GM21515 (cell line): ENCODE measurements around the gene TUFT1.
"Not testable (repeated sequence)": the region's sequence is repeated elsewhere in the genome, so short reads cannot be mapped to it uniquely, and the experiment has no call there.

Experiments
- ATAC-seq: cut with Tn5 transposase; IDR thresholded peaks from one replicate; pipeline ENCODE4 v1.9.1; 2021; ENCODE audit not compliant: unreplicated experiment

Gene TUFT1

DNA sequence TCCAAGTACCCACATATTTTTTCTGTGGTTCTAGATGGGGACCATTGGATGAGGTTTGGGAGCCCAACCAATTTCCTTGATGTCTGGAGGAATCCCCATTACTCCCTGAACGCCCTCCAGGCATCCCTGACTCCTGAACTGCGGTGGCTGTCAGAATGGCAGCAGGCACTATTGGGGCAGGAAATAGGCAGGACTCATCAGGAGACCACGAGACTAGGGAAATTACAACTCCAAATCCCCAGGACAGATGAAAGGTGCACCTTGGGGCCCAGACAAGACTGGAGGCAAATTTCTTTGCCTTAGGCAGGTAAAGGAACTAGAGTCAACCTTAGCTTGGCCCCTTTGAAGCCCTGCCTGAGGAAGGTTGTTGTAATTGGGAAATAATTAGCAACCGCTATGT lies 27.8 kb upstream of the TUFT1 start:
- ATAC-seq = no peak

DNA sequence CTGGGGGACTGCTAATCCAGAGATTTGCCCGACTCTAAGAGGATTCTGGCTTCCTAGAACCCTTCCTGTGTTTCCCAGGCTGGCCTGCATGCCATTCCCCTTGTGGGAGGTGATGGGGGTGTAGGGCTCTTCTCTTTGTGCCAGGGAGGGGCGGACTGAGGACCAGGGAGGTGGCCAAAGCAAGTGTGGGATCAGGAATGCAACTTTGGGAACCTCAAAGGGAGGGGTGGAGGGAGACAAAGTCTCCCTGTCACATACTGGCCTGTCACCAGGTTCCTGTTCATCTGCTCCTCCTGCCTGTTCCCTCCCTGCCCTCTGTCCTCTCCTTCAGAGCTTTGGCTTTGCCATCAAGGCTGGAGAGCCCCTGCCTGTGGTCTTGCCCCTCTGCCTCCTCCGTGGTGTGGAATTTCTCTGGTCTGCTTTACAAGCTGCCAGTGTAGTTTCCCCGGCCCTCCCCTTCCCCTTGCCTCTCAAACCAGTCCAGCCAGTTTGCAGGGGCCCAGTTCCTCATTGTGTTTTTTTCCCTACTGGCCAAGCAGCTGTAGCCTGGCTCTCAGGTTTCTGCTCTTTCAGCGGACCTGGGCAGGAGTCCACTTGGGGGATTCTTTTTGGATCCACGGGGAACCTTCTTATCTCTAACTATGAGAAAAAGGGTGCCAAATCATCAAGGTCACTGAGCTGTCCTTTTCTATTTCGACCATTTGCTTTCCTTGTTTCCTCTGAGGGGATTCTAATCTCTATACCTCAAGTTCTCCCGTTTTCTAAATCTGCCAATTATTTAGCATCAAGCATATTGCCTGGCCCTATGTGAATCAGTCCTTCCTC lies 27.1 kb upstream of the TUFT1 start:
- no peak for ATAC-seq

DNA sequence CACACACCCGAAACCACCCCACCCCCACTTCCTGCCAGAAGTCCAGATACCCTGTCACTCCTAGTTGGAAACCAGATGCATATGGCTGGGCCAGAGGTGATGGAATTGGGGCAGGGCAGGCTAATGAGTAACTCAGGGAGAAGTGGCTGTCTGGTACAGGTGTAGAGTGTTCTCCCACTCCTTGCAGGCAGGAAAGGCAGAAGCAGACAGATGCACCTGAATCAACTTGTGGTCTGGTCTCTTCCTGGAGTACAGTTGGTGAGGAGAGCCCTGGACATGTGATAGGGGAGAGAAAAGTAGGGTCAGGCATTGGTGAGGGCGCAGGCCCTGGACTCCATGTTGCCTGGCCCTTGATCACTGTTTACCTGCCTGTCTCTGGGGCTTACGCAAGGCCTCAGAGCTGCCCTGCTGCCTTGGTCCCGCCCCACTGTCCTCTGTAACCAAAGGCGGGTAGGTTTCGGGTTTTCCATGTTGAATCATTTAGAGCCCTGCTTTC lies 26.4 kb upstream of the TUFT1 start:
- no peak for ATAC-seq

DNA sequence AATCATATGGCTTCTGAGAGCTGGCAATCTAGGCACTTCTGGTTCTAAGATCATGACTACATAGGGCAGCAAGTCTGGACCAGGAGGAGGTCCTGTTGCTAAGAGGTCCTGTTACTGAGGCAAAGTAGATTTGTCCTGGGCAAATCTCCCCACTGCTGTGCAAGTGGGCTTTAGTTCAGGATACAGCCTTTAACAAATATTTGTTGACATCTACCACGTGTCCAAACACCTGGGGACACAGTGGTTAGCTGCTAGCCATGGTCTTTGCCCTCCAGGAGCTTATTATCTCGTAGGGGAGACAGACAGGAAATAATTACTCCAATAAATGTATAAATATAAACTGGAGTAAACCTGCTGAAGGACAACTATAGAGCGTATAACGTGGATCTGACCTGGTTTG lies 25.7 kb upstream of the TUFT1 start:
- no peak for ATAC-seq

DNA sequence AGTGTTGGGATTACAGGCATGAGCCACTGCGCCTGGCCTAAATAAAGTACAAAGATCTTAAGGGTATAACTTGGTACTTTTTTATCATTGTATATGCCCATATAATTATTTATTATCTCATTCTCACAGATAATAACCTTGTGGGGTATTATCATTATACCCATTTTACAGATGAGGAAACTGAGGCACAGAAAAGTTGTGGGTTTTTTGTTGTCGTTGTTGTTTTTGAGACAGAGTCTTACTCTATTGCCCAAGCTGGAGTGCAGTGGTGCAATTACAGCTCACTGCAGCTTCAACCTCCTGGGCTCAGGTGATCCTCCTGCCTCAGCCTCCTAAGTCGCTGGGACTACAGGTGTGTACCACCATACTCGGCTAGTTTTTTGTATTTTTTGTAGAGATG lies 24.8 kb upstream of the TUFT1 start:
- no peak for ATAC-seq

DNA sequence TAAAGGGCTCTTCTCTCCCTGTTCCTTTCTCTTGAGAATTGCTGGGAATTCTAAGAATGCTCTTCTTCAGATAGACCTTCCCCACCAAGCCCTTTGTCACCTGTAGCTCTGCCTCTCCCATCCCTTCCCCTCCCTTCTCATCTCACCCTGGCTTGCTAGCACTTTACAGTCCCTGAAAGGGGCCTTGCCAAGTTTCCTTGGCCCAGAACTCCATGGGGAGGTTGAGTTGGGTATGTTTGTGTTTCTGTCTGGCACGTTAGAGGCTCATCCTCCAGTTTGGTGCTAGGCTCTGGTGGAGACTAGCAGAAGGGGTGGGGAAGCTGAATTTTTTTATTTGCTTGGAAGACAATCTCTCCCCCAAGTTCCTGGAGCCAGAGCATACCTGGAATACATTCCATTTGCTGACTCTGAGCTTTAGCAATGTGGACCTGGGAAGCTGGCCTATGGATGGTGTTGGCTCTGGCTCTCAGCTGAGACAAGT lies 24.0 kb upstream of the TUFT1 start:
- no peak for ATAC-seq

DNA sequence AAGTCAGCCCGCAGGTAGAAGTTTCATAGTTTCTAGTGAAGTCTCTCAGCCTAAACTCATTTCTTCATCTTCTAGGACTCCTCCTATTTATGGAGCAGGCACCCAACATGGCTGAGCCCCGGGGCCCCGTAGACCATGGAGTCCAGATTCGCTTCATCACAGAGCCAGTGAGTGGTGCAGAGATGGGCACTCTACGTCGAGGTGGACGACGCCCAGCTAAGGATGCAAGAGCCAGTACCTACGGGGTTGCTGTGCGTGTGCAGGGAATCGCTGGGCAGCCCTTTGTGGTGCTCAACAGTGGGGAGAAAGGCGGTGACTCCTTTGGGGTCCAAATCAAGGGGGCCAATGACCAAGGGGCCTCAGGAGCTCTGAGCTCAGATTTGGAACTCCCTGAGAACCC lies 21.7 kb upstream of the TUFT1 start:
- ATAC-seq = no peak

DNA sequence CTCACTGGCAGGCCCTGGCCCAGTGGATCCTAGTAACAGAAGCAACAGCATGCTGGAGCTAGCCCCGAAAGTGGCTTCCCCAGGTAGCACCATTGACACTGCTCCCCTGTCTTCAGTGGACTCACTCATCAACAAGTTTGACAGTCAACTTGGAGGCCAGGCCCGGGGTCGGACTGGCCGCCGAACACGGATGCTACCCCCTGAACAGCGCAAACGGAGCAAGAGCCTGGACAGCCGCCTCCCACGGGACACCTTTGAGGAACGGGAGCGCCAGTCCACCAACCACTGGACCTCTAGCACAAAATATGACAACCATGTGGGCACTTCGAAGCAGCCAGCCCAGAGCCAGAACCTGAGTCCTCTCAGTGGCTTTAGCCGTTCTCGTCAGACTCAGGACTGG lies 21.2 kb upstream of the TUFT1 start:
- no peak for ATAC-seq

DNA sequence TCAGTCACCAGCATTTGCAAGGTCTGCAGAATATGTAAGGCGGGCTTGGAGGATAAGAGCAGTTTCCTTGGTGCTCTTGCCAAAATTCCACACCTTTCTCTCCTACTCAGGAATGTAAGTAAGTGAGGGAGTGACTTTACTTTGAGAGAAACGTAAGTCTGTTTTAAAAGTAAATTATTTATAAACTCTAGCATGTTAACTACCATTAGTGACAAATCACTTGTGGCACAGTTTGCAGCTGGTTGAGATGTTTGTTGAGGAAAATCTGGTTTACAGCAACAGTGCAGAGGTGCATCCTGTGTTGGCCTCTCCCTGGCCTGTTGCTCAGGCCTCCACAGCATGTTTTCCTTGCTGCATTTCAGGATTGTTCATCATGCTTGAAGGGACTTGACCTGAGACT lies 20.4 kb upstream of the TUFT1 start:
- no peak for ATAC-seq

DNA sequence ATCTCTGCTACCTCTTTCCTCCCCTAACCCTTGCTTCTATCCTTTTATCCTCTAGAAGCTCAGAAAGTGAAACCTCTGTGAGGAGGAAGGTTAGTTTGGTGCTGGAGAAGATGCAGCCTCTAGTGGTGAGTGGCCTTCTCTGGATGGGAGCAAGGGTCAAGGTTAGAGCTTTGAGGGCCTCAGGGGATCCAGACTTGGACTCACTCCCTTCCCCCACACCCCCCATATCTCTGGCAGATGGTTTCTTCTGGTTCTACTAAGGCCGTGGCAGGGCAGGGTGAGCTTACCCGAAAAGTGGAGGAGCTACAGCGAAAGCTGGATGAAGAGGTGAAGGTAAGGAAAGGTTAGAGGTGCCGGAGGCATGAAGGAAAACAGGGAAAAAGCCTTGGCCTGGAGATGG lies 19.8 kb upstream of the TUFT1 start:
- ATAC-seq = no peak

DNA sequence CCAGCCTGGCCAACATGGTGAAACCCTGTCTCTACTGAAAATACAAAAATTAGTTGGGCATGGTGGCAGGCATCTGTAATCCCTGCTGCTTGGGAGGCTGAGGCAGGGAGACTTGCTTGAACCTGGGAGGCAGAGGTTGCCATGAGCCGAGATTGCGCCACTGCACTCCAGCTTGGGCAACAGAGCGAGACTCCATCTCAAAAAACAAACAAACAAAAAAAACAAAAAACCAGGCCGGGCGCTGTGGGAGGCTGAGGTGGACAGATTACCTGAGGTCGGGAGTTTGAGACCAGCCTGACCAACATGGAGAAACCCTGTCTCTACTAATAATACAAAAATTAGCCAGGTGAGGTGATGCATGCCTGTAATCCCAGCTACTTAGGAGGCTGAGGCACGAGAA lies 17.7 kb upstream of the TUFT1 start:
- ATAC-seq = not testable (repeated sequence)

DNA sequence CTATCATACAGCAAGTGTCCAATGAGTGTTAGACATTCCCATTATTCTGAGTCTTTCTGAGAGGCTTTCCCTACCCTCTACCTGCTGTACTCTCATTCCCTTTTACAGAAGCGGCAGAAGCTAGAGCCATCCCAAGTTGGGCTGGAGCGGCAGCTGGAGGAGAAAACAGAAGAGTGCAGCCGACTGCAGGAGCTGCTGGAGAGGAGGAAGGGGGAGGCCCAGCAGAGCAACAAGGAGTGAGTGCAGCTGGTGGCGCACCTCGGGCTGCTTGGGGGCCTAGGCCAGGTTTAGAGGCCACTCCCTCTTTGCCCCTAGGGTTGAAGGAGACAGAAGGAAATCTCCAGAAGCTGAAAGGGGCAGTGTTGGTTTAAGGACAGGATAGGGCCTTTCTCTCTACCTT lies 16.8 kb upstream of the TUFT1 start:
- ATAC-seq = no peak

DNA sequence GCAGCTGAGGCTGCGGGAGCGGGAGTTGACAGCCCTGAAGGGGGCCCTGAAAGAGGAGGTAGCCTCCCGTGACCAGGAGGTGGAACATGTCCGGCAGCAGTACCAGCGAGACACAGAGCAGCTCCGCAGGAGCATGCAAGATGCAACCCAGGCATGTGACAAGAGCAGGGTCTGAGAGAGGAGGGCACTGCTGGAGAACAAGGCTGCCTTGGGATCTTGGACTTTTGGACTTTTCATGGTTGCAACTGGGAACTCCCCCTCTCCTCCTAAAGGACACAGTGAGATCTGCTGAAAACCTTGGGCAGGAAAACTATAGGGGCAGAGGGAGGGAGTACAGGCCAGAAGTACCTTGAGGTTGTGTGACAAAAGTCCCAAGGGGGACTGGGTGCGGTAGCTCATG lies 15.4 kb upstream of the TUFT1 start:
- ATAC-seq = no peak

DNA sequence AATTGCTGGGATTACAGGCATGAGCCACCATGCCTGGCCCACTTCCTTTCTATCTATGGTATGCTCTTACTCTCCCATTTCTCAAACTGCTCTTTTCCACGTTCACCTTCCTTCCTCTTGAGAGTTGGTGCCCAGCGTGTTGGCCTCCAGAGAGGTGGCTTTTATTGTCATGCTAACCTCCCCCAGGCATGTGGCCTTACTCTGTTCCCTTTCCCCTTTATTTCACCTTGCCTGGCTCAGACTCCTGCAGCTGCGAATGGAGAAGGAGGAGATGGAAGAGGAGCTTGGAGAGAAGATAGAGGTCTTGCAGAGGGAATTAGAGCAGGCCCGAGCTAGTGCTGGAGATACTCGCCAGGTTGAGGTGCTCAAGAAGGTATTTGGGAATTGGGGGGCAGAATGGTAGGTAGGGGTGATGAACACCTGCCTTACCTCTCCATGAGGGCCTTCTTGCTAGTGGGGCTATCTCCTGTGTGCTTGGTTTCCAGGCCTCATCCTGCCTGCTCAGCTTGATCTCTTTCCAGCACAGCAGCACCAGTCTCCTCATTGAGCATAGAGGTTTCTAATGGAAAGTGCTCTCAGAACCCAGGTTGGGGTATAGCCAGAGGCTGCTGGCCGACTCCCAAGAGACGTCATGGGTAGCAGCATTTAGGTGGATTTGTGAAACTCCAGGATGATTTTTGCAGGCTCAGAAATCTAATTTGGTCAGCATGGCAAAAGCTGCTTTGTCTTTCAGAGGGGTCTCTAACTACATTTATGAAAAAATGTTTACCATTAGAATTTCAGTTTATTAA lies 13.2 kb upstream of the TUFT1 start:
- ATAC-seq = no peak

DNA sequence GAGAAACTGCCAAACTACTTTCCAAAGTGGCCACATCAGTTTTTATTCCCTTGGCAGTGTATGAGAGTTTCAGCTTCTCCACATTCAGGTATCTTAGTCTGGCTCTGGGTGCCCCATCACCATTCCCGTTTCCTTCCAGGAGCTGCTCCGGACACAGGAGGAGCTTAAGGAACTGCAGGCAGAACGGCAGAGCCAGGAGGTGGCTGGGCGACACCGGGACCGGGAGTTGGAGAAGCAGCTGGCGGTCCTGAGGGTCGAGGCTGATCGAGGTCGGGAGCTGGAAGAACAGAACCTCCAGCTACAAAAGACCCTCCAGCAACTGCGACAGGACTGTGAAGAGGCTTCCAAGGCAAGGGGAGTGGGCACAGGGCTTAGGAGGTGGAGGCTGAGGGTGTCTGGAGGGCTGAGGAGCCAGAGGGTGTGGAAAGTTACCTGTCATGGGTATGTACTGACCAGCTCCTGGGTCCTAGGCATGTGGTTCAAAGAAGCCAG lies 10.9 kb upstream of the TUFT1 start:
- no peak for ATAC-seq

DNA sequence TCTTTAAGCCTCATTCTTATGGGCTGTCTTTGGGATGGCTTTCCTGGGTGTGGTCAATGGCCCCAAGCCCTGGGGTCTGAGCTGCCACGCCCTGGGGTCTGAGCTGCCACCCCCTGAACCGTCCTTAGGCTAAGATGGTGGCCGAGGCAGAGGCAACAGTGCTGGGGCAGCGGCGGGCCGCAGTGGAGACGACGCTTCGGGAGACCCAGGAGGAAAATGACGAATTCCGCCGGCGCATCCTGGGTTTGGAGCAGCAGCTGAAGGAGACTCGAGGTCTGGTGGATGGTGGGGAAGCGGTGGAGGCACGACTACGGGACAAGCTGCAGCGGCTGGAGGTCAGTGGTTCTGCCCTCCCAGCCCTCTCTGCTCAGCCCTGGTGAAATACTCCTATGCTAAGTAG lies 10.3 kb upstream of the TUFT1 start:
- no peak for ATAC-seq

DNA sequence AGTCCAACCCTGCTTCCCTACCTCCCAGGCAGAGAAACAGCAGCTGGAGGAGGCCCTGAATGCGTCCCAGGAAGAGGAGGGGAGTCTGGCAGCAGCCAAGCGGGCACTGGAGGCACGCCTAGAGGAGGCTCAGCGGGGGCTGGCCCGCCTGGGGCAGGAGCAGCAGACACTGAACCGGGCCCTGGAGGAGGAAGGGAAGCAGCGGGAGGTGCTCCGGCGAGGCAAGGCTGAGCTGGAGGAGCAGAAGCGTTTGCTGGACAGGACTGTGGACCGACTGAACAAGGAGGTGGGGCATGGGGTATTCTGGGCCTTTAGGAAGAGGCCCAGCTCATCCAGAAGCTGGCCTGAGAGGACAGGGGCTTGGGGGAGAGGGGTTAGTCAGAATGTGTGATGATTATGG lies 9.6 kb upstream of the TUFT1 start:
- ATAC-seq = no peak

DNA sequence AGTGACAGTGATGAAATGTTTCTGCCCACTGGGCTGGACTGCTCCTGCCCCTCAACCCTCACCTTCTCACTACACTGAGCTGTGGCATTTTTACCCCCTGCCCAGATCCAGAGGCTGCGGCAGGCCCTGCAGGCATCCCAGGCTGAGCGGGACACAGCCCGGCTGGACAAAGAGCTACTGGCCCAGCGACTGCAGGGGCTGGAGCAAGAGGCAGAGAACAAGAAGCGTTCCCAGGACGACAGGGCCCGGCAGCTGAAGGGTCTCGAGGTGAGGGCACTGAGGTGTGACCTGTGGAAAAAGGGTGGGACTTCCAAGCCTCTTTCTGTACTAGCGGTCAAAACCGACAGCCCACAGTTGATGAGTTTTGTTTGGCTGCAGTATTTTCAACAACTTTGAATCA lies 6.2 kb upstream of the TUFT1 start:
- ATAC-seq = no peak

DNA sequence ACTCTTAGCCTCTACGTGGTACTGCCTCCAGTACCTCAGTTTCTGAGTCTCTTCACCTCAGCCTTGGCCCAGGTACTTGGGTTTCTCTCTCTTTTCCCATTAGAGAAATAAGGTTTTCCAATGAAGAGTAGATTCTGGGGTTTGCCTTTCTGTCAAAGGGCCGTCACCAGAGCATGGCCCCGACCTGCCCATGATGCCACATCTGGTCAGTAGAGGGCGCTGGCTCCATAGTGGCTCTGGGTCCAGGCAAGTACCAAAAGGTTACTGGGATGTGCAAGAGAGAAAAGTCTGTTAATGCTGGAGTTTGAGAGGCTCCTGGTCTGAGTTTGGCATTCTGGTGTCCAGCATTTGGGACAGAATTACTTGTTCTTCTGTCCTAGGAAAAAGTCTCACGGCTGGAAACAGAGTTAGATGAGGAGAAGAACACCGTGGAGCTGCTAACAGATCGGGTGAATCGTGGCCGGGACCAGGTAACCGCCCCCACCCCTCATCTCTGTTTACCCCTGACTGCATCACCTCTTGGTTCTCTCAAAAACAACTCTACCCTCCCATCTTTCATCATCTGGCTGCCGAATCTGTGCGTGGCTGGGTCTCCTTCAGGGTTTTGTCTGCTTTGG lies 5.3 kb upstream of the TUFT1 start:
- ATAC-seq = no peak

DNA sequence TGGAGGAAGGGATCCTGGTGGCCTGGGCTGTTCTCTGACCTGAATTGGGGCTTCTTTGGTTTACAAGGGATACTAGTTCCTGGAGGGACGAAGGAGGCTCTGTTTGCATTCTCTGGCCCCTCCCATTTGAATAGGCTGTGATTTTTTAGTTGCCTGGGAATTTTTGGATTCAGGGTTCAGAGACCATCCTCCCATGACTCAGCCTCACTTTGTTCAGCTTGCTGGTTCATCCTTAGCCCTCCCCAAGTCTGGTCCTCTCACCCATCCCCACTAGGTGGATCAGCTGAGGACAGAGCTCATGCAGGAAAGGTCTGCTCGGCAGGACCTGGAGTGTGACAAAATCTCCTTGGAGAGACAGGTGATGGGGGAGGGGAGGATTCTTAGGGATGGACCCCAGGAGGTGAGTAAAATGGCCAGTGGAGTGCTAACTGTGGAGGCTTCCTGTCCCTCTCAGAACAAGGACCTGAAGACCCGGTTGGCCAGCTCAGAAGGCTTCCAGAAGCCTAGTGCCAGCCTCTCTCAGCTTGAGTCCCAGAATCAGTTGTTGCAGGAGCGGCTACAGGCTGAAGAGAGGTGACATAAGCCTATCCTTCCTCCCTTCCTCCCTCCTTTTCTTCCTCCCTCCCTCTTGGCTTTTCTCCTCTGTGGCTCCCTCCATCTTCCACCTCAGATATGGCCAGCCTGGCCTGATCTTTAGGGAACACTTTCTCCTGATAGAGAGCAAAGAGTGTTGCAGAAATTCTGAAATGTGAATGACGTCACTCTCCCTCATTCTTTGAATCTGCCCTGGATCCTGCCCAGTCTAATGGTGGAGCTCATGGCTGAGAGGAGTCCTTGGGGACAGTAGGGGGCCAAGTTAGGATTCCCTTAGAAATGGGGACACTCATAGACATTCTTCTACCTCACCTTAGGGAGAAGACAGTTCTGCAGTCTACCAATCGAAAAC lies 4.5 kb upstream of the TUFT1 start:
- ATAC-seq = no peak
